ENCODE measurements around the gene LEKR1.

Gene LEKR1

GRCh38 chr3:156826144-156826895 lies at the start of gene LEKR1:
LEKR1 (plus strand) TSS chr3:156826353; CDS start chr3:156829330, 2,977 bp downstream.
- peak within 1 kb of the TSS; percentile 99 for H3K27ac ChIP-seq (ENCODE audit: low read depth, low read length)
- no peaks in the 10 kb centered on the region for H3K27me3 ChIP-seq (ENCODE audit: insufficient read depth, low read length)
- H2AFZ ChIP-seq (ENCODE audit: low read length, unreplicated experiment): peak within 1 kb of the TSS; percentile 52
- H3K4me3 ChIP-seq (ENCODE audit: low read depth, low read length): peak within 1 kb of the TSS; percentile 86
- H3K79me2 ChIP-seq (ENCODE audit: control insufficient read depth, insufficient read depth, low read length, unreplicated experiment): peaks cover 9% of the 10 kb centered on the region
- H3K4me1 ChIP-seq (ENCODE audit: control insufficient read depth, insufficient read depth, low read length, unreplicated experiment): peaks cover 19% of the 10 kb centered on the region
- no peaks in the 10 kb centered on the region for H3K36me3 ChIP-seq (ENCODE audit: insufficient read depth, low read length)

GRCh38 chr3:156776871-156777270 lies 49.3 kb upstream of the LEKR1 start:
- H3K27me3 ChIP-seq (ENCODE audit: insufficient read depth, low read length): no peaks in the 10 kb centered on the region
- H3K27ac ChIP-seq (ENCODE audit: low read depth, low read length): peak overlapping the region; percentile 15; the same call in 1 of the 2 replicates
- no peak overlapping the region for H2AFZ ChIP-seq (ENCODE audit: low read length, unreplicated experiment)
- no peaks in the 10 kb centered on the region for H3K79me2 ChIP-seq (ENCODE audit: control insufficient read depth, insufficient read depth, low read length, unreplicated experiment)
- no peaks in the 10 kb centered on the region for H3K36me3 ChIP-seq (ENCODE audit: insufficient read depth, low read length)
- no peak overlapping the region for H3K4me3 ChIP-seq (ENCODE audit: low read depth, low read length)
- peaks cover 33% of the 10 kb centered on the region for H3K4me1 ChIP-seq (ENCODE audit: control insufficient read depth, insufficient read depth, low read length, unreplicated experiment)

GRCh38 chr3:156781310-156782230 lies 44.6 kb upstream of the LEKR1 start:
- Histone ChIP-seq H3K4me1 (ENCODE audit: control insufficient read depth, insufficient read depth, low read length, unreplicated experiment) (peaks cover 48% of the 10 kb centered on the region), H3K36me3 (ENCODE audit: insufficient read depth, low read length) (no peaks in the 10 kb centered on the region), H3K27ac (ENCODE audit: low read depth, low read length) (peak overlapping the region; percentile 98), H3K27me3 (ENCODE audit: insufficient read depth, low read length) (no peaks in the 10 kb centered on the region), H2AFZ (ENCODE audit: low read length, unreplicated experiment) (peak overlapping the region; percentile 34), H3K79me2 (ENCODE audit: control insufficient read depth, insufficient read depth, low read length, unreplicated experiment) (no peaks in the 10 kb centered on the region), H3K4me3 (ENCODE audit: low read depth, low read length) (no peak overlapping the region)

GRCh38 chr3:156782319-156782718 lies 43.8 kb upstream of the LEKR1 start:
- Histone ChIP-seq H3K79me2 (ENCODE audit: control insufficient read depth, insufficient read depth, low read length, unreplicated experiment) (no peaks in the 10 kb centered on the region), H3K27me3 (ENCODE audit: insufficient read depth, low read length) (no peaks in the 10 kb centered on the region), H3K36me3 (ENCODE audit: insufficient read depth, low read length) (no peaks in the 10 kb centered on the region; the same call in 1 of the 2 replicates), H3K4me3 (ENCODE audit: low read depth, low read length) (no peak overlapping the region), H2AFZ (ENCODE audit: low read length, unreplicated experiment) (no peak overlapping the region), H3K4me1 (ENCODE audit: control insufficient read depth, insufficient read depth, low read length, unreplicated experiment) (peaks cover 45% of the 10 kb centered on the region), H3K27ac (ENCODE audit: low read depth, low read length) (peak overlapping the region; percentile 98)

- Histone ChIP-seq H3K27ac (ENCODE audit: low read depth, low read length) (peak overlapping the region; percentile 98), H3K79me2 (ENCODE audit: control insufficient read depth, insufficient read depth, low read length, unreplicated experiment) (no peaks in the 10 kb centered on the region), H3K4me1 (ENCODE audit: control insufficient read depth, insufficient read depth, low read length, unreplicated experiment) (peaks cover 49% of the 10 kb centered on the region), H3K4me3 (ENCODE audit: low read depth, low read length) (no peak overlapping the region), H3K36me3 (ENCODE audit: insufficient read depth, low read length) (no peaks in the 10 kb centered on the region; the same call in 1 of the 2 replicates), H2AFZ (ENCODE audit: low read length, unreplicated experiment) (no peak overlapping the region), H3K27me3 (ENCODE audit: insufficient read depth, low read length) (no peaks in the 10 kb centered on the region)
Observed at GRCh38 chr3:156782921-156783320, 43.2 kb upstream of the LEKR1 start.

DNA sequence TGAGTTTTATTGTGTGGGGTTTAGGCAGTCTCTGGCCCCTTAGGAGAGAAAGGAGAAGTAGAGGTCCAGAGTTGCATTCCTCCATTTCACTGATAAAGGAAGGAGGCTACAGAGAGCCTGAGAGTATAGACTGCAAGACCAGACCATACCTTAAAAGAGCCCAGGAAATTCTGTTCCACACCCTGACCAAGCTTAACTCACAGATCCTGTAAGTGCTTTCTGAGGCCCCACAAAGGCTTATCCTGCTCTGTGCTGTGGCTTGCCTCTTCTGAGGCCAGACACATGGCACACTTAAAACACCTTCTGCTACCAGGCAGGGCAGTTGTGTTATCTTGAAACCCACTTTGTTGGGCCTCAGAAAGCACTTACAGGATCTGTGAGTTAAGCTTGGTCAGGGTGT lies 39.2 kb upstream of the LEKR1 start:
- H3K36me3 ChIP-seq (ENCODE audit: insufficient read depth, low read length): no peaks in the 10 kb centered on the region; the same call in 1 of the 2 replicates
- H2AFZ ChIP-seq (ENCODE audit: low read length, unreplicated experiment): no peak overlapping the region
- no peak overlapping the region for H3K4me3 ChIP-seq (ENCODE audit: low read depth, low read length)
- H3K4me1 ChIP-seq (ENCODE audit: control insufficient read depth, insufficient read depth, low read length, unreplicated experiment): peaks cover 72% of the 10 kb centered on the region
- H3K27ac ChIP-seq (ENCODE audit: low read depth, low read length): peak overlapping the region; percentile 93; the same call in 1 of the 2 replicates
- H3K27me3 ChIP-seq (ENCODE audit: insufficient read depth, low read length): no peaks in the 10 kb centered on the region
- peaks cover 7% of the 10 kb centered on the region for H3K79me2 ChIP-seq (ENCODE audit: control insufficient read depth, insufficient read depth, low read length, unreplicated experiment)

DNA sequence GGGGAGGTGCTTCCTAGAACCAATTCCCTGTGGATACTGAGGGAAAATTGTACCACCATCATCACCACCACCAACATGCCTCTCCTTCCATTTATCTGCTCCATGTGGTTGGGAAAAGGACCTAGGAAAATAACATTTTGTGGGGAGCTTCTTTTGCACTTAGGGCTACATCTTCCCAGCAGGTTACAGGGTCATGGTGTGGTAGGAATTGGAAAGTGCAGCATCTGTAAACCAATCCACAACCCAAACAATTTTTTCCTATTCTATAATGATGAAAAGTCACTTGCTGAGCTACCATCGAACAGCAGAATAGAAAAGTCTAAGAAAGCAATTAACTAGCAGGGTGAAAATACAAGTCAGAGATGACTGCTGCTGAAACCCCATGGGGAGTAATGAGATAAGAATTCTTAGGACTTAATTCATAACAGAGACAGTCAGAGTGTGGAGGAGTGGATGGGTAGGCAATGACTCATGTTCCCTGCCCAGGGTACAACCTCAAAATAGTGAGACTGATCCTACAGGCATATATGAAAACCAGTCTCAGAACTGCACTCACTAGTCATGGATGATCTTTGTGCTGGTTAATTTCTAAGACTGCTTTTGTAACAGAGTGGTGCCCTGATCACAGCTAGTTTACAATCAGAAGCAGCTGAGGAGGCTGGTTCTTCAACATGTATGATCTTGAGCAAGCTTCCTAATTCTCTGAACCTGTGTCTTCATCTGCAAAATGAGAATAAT lies 38.1 kb upstream of the LEKR1 start:
- Histone ChIP-seq H3K4me1 (ENCODE audit: control insufficient read depth, insufficient read depth, low read length, unreplicated experiment) (peaks cover 72% of the 10 kb centered on the region), H3K36me3 (ENCODE audit: insufficient read depth, low read length) (no peaks in the 10 kb centered on the region; the same call in 1 of the 2 replicates), H2AFZ (ENCODE audit: low read length, unreplicated experiment) (peak overlapping the region; percentile 34), H3K4me3 (ENCODE audit: low read depth, low read length) (peak overlapping the region; percentile 44; the same call in 1 of the 2 replicates), H3K27me3 (ENCODE audit: insufficient read depth, low read length) (no peaks in the 10 kb centered on the region), H3K27ac (ENCODE audit: low read depth, low read length) (peak overlapping the region; percentile 93), H3K79me2 (ENCODE audit: control insufficient read depth, insufficient read depth, low read length, unreplicated experiment) (peaks cover 7% of the 10 kb centered on the region)

DNA sequence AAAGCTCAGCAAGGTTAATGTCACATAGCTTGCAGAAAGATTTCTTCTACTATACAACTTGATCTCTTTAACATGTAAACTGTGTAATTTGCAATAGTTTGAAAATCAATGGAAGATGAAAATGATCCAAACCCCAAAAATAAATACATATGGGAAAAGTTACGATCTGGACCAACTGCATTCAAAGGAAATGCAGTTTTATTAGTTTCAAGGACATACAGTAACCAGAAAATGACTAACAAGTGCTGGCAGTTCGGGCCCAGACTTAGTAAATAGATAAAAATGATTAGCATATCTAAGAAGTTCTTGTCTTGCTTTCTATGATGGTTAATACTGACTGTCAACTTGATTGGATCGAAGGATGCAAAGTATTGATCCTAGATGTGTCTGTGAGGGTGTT lies 37.3 kb upstream of the LEKR1 start:
- peaks cover 7% of the 10 kb centered on the region for H3K79me2 ChIP-seq (ENCODE audit: control insufficient read depth, insufficient read depth, low read length, unreplicated experiment)
- H3K4me1 ChIP-seq (ENCODE audit: control insufficient read depth, insufficient read depth, low read length, unreplicated experiment): peaks cover 71% of the 10 kb centered on the region
- no peaks in the 10 kb centered on the region; the same call in 1 of the 2 replicates for H3K36me3 ChIP-seq (ENCODE audit: insufficient read depth, low read length)
- H3K27me3 ChIP-seq (ENCODE audit: insufficient read depth, low read length): no peaks in the 10 kb centered on the region
- H2AFZ ChIP-seq (ENCODE audit: low read length, unreplicated experiment): peak overlapping the region; percentile 33
- peak overlapping the region; percentile 93 for H3K27ac ChIP-seq (ENCODE audit: low read depth, low read length)
- peak overlapping the region; percentile 19; the same call in 1 of the 2 replicates for H3K4me3 ChIP-seq (ENCODE audit: low read depth, low read length)

- H3K4me3 ChIP-seq (ENCODE audit: low read depth, low read length): no peak overlapping the region
- peak overlapping the region; percentile 93 for H3K27ac ChIP-seq (ENCODE audit: low read depth, low read length)
- no peak overlapping the region for H2AFZ ChIP-seq (ENCODE audit: low read length, unreplicated experiment)
- H3K4me1 ChIP-seq (ENCODE audit: control insufficient read depth, insufficient read depth, low read length, unreplicated experiment): peaks cover 63% of the 10 kb centered on the region
- H3K27me3 ChIP-seq (ENCODE audit: insufficient read depth, low read length): no peaks in the 10 kb centered on the region
- H3K36me3 ChIP-seq (ENCODE audit: insufficient read depth, low read length): no peaks in the 10 kb centered on the region; the same call in 1 of the 2 replicates
- peaks cover 7% of the 10 kb centered on the region for H3K79me2 ChIP-seq (ENCODE audit: control insufficient read depth, insufficient read depth, low read length, unreplicated experiment)
Observed at GRCh38 chr3:156790156-156790555, 36.0 kb upstream of the LEKR1 start.

DNA sequence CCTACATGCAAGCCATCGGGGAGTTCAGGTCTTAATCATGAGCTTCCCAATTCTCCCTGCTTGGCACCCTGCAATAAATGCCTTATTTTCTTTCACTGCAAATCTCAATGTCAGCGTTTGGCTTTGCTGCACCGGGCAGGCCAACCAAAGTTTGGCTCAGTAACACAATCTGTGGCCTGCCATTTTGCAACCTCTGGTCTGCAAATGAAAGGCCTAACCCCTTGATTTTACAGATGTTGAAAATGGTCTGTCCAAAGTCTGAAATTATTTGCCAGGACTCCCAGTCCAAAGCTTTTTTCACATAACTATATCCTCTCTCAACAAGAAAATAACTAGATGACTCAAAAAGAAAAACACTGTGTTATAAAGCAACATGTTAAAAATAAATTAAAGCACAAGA lies 34.0 kb upstream of the LEKR1 start:
- Histone ChIP-seq H3K4me1 (ENCODE audit: control insufficient read depth, insufficient read depth, low read length, unreplicated experiment) (peaks cover 72% of the 10 kb centered on the region), H3K79me2 (ENCODE audit: control insufficient read depth, insufficient read depth, low read length, unreplicated experiment) (peaks cover 9% of the 10 kb centered on the region), H3K4me3 (ENCODE audit: low read depth, low read length) (no peak overlapping the region), H3K27ac (ENCODE audit: low read depth, low read length) (peak overlapping the region; percentile 82), H2AFZ (ENCODE audit: low read length, unreplicated experiment) (peak overlapping the region; percentile 2), H3K36me3 (ENCODE audit: insufficient read depth, low read length) (no peaks in the 10 kb centered on the region; the same call in 1 of the 2 replicates), H3K27me3 (ENCODE audit: insufficient read depth, low read length) (no peaks in the 10 kb centered on the region)
